Gastroesophageal sphincter (tissue), 4 donors: ENCODE measurements around the gene ABHD17A. TPM values are rescaled to one million over a fixed set of nuclear protein-coding genes. Genes with fewer than 3 reads are reported as not detected.

Experiments used
- ATAC-seq: fragments of 150-250 bp; one replicate; pipeline ENCODE4 v1.9.1; 2016; ENCODE audit warnings: mild to moderate bottlenecking, moderate library complexity
- H3K27ac ChIP-seq, 4 donors: fragments of 200-600 bp; sonication (generic) in 3 of 4; 1 replicate in 3 of 4; 2 replicates in 1 of 4; pipeline ENCODE4 v1.5.1; 2016 to 2019
- H3K27me3 ChIP-seq: fragments of 200-600 bp; sonication (generic); one replicate; pipeline ENCODE4 v1.5.1; 2019
- H3K36me3 ChIP-seq, 2 donors: fragments of 200-600 bp; sonication (generic); one replicate each; pipeline ENCODE4 v1.5.1; 2019; ENCODE audit warnings: control low read depth in 1 of 2
- H3K4me1 ChIP-seq, 3 donors: fragments of 200-600 bp; sonication (generic); 1 replicate in 2 of 3; 2 replicates in 1 of 3; pipeline ENCODE4 v1.5.1; 2016 to 2019; ENCODE audit warnings: control low read depth in 2 of 3
- H3K4me3 ChIP-seq, 2 donors: fragments of 200-600 bp; sonication (generic); one replicate each; pipeline ENCODE4 v1.5.1; 2019; ENCODE audit warnings: mild to moderate bottlenecking in 1 of 2, moderate library complexity in 1 of 2
- H3K9me3 ChIP-seq, 3 donors: fragments of 200-600 bp; sonication (generic); one replicate each; pipeline ENCODE4 v1.5.1; 2017 to 2019; ENCODE audit warnings: control low read depth in 2 of 3
- EP300 ChIP-seq: sonication (generic); formaldehyde crosslinking; IDR thresholded peaks from one replicate; pipeline ENCODE4 v1.6.1; 2017; ENCODE audit warnings: antibody characterized with exemption, mild to moderate bottlenecking
- POLR2A ChIP-seq, 2 donors: fragments of 450-650 bp; IDR thresholded peaks; one replicate each; pipeline ENCODE4 v1.6.1; 2017; ENCODE audit warnings: antibody characterized with exemption in 2 of 2, mild to moderate bottlenecking in 2 of 2, moderate library complexity in 1 of 2
- POLR2AphosphoS5 ChIP-seq: sonication (generic); formaldehyde crosslinking; IDR thresholded peaks from one replicate; pipeline ENCODE4 v1.6.1; 2017; ENCODE audit warnings: antibody characterized with exemption
- WGBS, 2 donors: methylation state at CpG; one replicate each; pipeline ENCODE4 v1.1.5; 2018; ENCODE audit warnings: low coverage in 1 of 2; 5-methylcytosine and 5-hydroxymethylcytosine counted together
- total RNA-seq, 4 donors: library from RNA; depleted of rRNA; stranded (reverse); fragments of >200 nt; gene quantifications; one replicate each; pipeline ENCODE4 v1.1.0, GENCODE V29; 2016
- TF ChIP-seq, protein P1 (sequence below), 4 experiments: fragments of 200-600 bp in 2 of 4; fragments of 450-650 bp in 2 of 4; sonication (generic) in 1 of 4; IDR thresholded peaks; one replicate each; pipeline ENCODE4 v1.5.1; 2017 to 2019; ENCODE audit warnings: antibody characterized with exemption in 4 of 4, mild to moderate bottlenecking in 2 of 4, moderate library complexity in 2 of 4

ABHD17A gene
- total RNA-seq, 4 donors from 2014 or later: 80.0 to 117 (median 91.0) TPM

- H3K9me3 ChIP-seq: no peaks in the 10 kb centered on the region
- TF ChIP-seq POLR2A (IDR thresholded peaks at IDR 0.05) (no peak), EP300 (no peak), POLR2AphosphoS5 (no peak)
- TF ChIP-seq, protein P1, sequence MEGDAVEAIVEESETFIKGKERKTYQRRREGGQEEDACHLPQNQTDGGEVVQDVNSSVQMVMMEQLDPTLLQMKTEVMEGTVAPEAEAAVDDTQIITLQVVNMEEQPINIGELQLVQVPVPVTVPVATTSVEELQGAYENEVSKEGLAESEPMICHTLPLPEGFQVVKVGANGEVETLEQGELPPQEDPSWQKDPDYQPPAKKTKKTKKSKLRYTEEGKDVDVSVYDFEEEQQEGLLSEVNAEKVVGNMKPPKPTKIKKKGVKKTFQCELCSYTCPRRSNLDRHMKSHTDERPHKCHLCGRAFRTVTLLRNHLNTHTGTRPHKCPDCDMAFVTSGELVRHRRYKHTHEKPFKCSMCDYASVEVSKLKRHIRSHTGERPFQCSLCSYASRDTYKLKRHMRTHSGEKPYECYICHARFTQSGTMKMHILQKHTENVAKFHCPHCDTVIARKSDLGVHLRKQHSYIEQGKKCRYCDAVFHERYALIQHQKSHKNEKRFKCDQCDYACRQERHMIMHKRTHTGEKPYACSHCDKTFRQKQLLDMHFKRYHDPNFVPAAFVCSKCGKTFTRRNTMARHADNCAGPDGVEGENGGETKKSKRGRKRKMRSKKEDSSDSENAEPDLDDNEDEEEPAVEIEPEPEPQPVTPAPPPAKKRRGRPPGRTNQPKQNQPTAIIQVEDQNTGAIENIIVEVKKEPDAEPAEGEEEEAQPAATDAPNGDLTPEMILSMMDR (IDR thresholded peaks at IDR 0.05): no peak
- H3K27ac ChIP-seq: no peak overlapping the region
- WGBS, 2 donors: 67 to 90% methylated on average over 1 to 2 of the region's 28 CpGs
- no peaks in the 10 kb centered on the region for H3K4me1 ChIP-seq
- H3K36me3 ChIP-seq: peaks cover 0 to 82% of the 10 kb centered on the region in 2 donors
- H3K27me3 ChIP-seq: no peaks in the 10 kb centered on the region
- no peak overlapping the region for H3K4me3 ChIP-seq
- no peak for ATAC-seq
These were observed 33.7 kb upstream of the ABHD17A start for GRCh38 chr19:1918975-1919374.

- WGBS, 2 donors: 76 to 83% methylated on average over 1 to 5 of the region's 25 CpGs
These were observed 32.6 kb upstream of the ABHD17A start for GRCh38 chr19:1917926-1918325.

DNA sequence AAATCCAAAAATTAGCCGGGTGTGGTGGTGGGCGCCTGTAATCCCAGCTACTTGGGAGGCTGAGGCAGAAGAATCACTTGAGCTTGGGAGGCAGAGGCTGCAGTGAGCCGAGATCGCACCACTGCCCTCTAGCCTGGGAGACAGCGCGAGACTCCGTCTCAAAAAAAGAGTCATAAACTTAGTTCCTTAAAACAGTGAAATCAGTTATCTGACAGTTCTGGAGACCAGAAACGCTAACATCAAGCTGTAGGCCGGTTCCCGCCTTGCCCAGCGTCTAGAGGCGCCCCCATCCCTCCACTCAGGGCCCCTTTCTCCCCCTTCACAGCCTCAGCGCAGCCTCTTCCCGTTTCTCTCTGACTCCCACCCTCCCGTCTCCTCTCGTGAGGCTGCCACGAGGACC is 31.9 kb upstream of the ABHD17A start:
- no peak for TF ChIP-seq POLR2A (IDR thresholded peaks at IDR 0.05)
- TF ChIP-seq, protein P1 (IDR thresholded peaks at IDR 0.05): no peak
- no peak for TF ChIP-seq EP300
- TF ChIP-seq POLR2AphosphoS5: no peak
- no peak overlapping the region for H3K27ac ChIP-seq
- H3K9me3 ChIP-seq: no peaks in the 10 kb centered on the region
- H3K4me3 ChIP-seq: no peak overlapping the region
- peaks cover 0 to 85% of the 10 kb centered on the region in 2 donors for H3K36me3 ChIP-seq
- H3K27me3 ChIP-seq: no peaks in the 10 kb centered on the region
- ATAC-seq: no peak
- WGBS, 2 donors: 81 to 86% methylated on average over 9 to 11 of the region's 17 CpGs
- no peaks in the 10 kb centered on the region for H3K4me1 ChIP-seq

More at GRCh38 chr19:1917926-1918325, 32.6 kb upstream of the ABHD17A start:
- H3K27ac ChIP-seq: no peak overlapping the region
- H3K9me3 ChIP-seq: no peaks in the 10 kb centered on the region
- peaks cover 0 to 84% of the 10 kb centered on the region in 2 donors for H3K36me3 ChIP-seq
- ATAC-seq: no peak
- H3K4me3 ChIP-seq: no peak overlapping the region
- TF ChIP-seq, protein P1 (IDR thresholded peaks at IDR 0.05): no peak
- TF ChIP-seq EP300 (no peak), POLR2AphosphoS5 (no peak), POLR2A (IDR thresholded peaks at IDR 0.05) (no peak)
- no peaks in the 10 kb centered on the region for H3K27me3 ChIP-seq
- no peaks in the 10 kb centered on the region for H3K4me1 ChIP-seq

- Histone ChIP-seq H3K27ac (no peak overlapping the region), H3K4me1 (peaks cover 0 to 3% (median 0%) of the 10 kb centered on the region in 3 donors), H3K4me3 (no peak overlapping the region), H3K9me3 (no peaks in the 10 kb centered on the region), H3K27me3 (no peaks in the 10 kb centered on the region), H3K36me3 (peaks cover 0 to 69% of the 10 kb centered on the region in 2 donors)
- no peak for TF ChIP-seq POLR2A (IDR thresholded peaks at IDR 0.05)
- no peak for ATAC-seq
- WGBS, 2 donors: 40% methylated on average over 1 of the region's 23 CpGs; no CpG with 5 or more reads in 1 of the 2 donors
These were observed 29.6 kb upstream of the ABHD17A start for GRCh38 chr19:1914826-1915341.

GRCh38 chr19:1913781-1914577 is 28.7 kb upstream of the ABHD17A start:
- H3K4me3 ChIP-seq: no peak overlapping the region

More at GRCh38 chr19:1913781-1914577, 28.7 kb upstream of the ABHD17A start:
- WGBS, 2 donors: 50% methylated on average over 2 of the region's 23 CpGs; no CpG with 5 or more reads in 1 of the 2 donors
- no peaks in the 10 kb centered on the region for H3K27me3 ChIP-seq
- H3K36me3 ChIP-seq: peaks cover 0 to 59% of the 10 kb centered on the region in 2 donors
- TF ChIP-seq EP300 (no peak), POLR2A (IDR thresholded peaks at IDR 0.05) (no peak), POLR2AphosphoS5 (no peak)
- TF ChIP-seq, protein P1 (IDR thresholded peaks at IDR 0.05): no peak
- H3K27ac ChIP-seq: no peak overlapping the region
- no peak for ATAC-seq
- no peaks in the 10 kb centered on the region for H3K9me3 ChIP-seq
- H3K4me1 ChIP-seq: peaks cover 0 to 12% (median 0%) of the 10 kb centered on the region in 3 donors
